Right ventricle myocardium superior (tissue), 1 donor: ENCODE results near the gene ID4. TPM values are rescaled to one million over a fixed set of nuclear protein-coding genes. Genes with fewer than 3 reads are reported as not detected.

Experiments
- ATAC-seq: fragments of 200-7000 bp; cut with Tn5 transposase; one replicate; pipeline ENCODE4 v1.9.1; 2020; ENCODE audit warnings: mild to moderate bottlenecking; ENCODE audit not compliant: poor library complexity
- DNase-seq: peaks from one replicate; pipeline ENCODE4 v3.0.0-alpha.2; 2020
- intact Hi-C: fragments of 100-400 bp; cut with DNase I; formaldehyde crosslinking; loops from one replicate; pipeline ENCODE4 v1.11.2; 2022
- total RNA-seq: library from RNA; stranded (reverse); fragmentation: NEBNext Ultra II Directional; extraction: Animal tissue kit (Norgen Biotek cat#: 25700); gene quantifications from one replicate; pipeline ENCODE4 v1.2.1, GENCODE V29; 2021
- donor health status: DM: no; HTN: yes; CAD: no; lungs with severe emphysema.

ID4 gene
- total RNA-seq, 1 donor from 2014 or later, result 1.4 TPM

DNA sequence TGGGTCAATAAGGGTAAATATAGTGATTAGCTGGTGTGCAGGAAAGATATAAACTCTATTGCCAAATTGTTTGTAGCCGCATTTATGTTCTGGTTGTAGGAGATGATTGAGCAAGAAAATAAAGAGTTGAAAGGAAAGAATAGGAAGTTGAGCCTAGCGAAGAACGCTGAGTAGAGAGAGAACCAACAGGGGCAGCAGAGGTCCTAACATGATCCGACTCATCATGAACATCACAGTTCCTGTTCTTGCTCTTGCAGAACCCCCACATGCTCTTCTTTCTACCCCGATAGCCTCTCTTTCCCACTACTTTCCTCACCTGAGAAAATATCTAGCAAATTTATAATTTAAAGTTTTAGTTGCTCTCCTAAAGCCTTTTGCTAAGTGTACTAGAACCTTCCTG, 9.9 kb upstream of the ID4 start:
- ATAC-seq, result no peak

DNA sequence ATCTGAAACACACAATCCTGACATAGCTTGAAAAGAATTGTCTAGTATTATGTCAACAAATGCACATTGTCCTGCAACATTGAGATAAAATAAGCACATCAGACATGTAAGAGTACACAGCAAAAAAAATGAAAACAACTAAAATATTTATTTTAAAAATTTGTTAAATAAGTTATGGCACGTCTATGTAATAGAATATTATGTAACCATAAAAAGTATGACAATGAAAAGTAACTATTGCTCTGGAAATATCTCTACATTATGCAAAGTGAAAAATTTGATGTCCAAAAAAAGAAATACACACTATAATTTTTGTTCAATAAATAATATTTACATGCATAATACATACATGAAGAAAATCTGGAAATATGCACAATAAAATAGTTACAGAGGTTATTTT, 9.3 kb upstream of the ID4 start:
- ATAC-seq (no peak), DNase-seq (no peak)
- intact Hi-C loops, result no loop called here

More for the DNA sequence above, 9.9 kb upstream of the ID4 start:
- DNase-seq, result no peak
- intact Hi-C loops, result no loop called here

DNA sequence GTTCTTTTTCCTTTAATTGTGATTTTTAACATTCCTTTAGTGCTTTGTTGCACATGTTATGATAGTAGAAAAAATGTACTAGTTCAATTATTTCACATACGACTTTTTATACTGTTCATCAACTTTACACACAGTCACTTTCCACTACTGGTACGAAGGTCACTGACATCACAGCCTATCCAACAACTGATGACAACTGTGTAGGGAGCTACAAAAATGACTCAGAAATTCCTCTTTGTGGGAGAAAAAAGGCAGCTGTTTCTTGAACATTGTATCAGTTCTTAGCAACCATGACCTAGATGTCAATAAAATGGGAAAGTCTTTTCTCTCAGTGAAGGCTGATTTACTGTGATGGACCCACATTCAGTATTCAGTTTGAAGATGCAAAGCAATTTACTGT, 7.0 kb upstream of the ID4 start:
- intact Hi-C loops, result no loop called here
- no peak for ATAC-seq
- no peak for DNase-seq

DNA sequence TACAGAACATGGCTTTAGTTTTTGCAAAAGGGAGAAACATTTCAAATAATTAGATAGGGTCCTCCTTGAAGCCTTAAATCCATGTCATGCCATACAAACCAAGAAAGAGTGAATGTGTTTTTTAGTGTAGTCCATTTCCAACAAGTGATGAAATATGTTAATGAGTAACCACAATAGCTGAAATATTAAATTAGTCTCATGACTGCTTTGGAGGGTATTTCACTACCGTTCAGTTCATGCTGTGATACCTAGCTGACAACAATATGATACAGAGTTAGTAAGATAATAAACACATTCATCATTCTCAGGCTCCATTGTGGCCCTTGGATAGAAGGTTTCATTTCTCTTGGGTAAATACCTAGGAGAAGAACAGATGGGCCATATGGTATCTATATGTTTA, 5.8 kb upstream of the ID4 start:
- ATAC-seq (no peak), DNase-seq (no peak)
- intact Hi-C loops, result no loop called here

DNA sequence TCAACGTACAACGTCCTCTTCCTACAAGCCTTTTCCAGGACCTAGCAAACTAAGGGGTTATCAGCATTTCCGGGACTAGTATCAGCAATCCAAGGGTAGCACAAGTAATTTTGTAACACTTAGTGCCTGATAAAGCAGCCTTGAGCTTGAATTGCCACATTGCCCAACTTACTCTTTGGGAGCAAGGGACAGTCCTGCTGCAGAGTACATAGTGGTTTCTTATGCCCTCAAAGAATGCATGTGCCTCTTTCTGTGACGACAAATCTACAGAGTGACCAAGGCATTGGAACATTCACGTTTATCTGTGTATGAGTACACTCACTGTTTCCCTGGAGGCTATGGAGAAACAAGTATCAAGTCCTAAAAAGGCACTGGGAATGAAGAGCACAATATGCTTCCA, 3.2 kb upstream of the ID4 start:
- no peak for DNase-seq

DNA sequence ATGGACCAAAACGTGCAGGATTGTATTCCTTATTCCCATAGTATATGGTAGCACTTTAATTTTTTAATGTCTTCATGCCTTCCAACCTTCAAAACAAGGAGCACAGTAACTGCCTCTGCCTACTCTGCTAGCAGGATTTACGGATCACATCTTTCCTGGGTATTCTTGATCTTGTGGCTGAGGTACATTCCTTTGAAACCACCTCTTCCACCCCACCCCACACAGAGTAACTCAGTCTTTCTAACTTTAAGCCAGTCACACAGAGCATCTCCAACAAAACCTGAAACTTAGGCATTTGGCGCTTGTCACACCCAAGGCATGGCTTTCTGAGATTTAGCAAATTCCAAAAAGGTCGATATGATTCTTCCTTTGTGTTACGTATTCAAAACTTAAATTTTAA, 2.3 kb upstream of the ID4 start:
- DNase-seq, result no peak
- no peak for ATAC-seq
- intact Hi-C loops, result no loop called here

More for the DNA sequence above, 3.2 kb upstream of the ID4 start:
- intact Hi-C loops, result no loop called here
- ATAC-seq, result no peak

DNA sequence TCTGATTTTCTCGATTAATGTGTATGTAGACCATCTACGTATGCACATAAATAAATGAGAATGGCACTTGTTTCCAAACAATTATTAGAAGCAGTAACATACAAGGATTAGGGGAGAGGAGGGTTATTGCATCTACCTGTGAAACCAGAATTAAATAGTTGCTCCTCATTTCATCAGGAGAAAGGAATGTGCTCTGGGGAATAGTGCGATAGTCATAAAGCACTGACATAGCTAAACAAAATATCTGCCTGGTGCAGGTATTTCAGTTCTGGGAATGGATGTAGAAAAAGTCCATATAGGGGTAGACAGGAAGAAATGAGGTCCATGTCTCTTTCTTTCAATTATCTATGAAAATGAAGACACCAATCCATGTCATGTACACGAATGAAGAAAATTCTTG, 1.6 kb upstream of the ID4 start:
- ATAC-seq (no peak), DNase-seq (no peak)
- intact Hi-C loops, result no loop called here

DNA sequence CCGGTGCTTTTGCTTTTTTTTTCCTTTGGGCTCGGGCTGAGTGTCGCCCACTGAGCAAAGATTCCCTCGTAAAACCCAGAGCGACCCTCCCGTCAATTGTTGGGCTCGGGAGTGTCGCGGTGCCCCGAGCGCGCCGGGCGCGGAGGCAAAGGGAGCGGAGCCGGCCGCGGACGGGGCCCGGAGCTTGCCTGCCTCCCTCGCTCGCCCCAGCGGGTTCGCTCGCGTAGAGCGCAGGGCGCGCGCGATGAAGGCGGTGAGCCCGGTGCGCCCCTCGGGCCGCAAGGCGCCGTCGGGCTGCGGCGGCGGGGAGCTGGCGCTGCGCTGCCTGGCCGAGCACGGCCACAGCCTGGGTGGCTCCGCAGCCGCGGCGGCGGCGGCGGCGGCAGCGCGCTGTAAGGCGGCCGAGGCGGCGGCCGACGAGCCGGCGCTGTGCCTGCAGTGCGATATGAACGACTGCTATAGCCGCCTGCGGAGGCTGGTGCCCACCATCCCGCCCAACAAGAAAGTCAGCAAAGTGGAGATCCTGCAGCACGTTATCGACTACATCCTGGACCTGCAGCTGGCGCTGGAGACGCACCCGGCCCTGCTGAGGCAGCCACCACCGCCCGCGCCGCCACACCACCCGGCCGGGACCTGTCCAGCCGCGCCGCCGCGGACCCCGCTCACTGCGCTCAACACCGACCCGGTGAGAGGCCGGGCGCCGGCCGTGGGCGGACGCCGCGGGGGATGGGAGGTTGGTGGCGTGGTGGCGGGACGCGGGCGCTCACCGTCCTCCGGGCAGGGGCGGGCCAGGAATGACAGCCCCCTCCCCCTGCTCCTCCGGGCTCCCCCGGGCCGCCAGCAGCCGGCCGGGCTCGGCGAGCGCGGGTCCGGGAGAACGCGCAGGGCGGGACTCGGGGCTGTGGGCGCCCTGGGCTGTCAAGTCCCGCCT, 606 bp downstream of the ID4 start:
- intact Hi-C loops, result no loop called here
- ATAC-seq, result peak; percentile 45
- DNase-seq, result no peak

DNA sequence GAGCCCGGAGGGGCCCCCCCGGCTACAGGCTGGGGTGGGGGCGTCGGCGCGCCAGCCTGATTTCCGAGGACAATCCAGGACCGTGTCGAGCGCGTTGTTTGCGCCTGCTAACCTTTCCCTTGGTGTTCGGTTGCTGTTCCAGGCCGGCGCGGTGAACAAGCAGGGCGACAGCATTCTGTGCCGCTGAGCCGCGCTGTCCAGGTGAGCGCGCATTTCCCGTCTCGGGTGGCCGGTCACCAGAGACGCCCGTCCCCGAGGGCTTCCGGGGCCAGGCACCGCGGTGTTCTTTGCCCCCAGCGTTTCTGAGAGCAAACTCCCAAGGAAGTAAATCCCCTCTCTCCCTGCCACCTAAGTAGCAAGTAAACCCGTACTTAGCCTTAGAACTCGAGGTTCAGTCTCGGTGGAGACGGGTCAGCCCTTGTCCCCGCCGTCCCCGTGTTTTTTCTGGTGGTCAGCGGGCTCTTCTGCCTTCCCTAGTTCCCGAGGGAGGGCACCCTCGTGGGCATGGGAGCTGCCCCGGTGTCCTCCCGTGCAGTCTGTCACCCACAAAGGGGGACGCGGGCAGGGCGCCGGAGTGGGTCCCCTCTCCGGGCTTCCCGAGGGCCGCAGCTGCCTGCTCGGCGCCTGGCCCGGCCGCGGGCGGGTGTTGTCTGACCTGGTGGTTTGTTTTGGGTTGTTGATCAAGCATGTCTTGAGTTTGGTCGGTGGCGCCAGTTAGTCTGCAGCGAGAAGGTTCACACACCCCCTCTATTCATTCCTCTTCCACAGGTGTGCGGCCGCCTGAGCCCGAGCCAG, 1.5 kb downstream of the ID4 start:
- peak; percentile 8 for ATAC-seq
- DNase-seq, result no peak
- intact Hi-C loops, result no loop called here

DNA sequence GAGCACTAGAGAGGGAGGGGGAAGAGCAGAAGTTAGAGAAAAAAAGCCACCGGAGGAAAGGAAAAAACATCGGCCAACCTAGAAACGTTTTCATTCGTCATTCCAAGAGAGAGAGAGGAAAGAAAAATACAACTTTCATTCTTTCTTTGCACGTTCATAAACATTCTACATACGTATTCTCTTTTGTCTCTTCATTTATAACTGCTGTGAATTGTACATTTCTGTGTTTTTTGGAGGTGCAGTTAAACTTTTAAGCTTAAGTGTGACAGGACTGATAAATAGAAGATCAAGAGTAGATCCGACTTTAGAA, 2.0 kb downstream of the ID4 start:
- intact Hi-C loops, result no loop called here
- no peak for DNase-seq
- ATAC-seq, result no peak

DNA sequence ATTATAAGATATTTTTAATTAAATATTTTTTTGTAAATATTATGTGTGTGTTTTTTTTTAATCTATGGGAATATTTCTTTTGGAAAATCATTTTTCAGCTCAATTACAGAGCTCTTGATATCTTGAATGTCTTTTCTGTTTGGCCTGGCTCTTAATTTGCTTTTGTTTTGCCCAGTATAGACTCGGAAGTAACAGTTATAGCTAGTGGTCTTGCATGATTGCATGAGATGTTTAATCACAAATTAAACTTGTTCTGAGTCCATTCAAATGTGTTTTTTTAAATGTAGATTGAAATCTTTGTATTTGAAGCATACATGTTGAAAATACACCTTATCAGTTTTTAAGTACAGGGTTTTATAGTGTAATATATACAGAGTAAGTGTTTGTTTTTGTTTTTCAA, 2.6 kb downstream of the ID4 start:
- no peak for DNase-seq
- ATAC-seq, result no peak
- intact Hi-C loops, result no loop called here

DNA sequence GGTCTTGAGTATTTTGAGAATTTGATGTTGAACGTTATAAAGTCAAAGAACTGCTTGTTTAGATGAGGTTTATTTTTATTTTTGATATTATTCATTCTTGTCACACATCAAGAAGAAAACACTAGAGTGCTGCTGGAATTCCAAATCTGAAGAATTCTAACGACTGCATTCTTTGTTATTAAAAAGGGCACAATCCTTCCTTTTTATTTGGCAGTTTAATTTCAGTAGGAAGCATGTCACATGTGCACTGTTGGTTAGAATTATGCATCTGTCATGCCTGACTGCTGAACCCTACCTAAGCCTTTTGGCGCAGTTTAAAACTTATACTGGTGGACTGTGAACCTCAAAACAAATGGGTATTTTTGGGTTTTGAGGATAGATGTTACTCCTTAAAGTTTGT, 4.0 kb downstream of the ID4 start:
- ATAC-seq, result no peak
- intact Hi-C loops, result no loop called here
- no peak for DNase-seq

DNA sequence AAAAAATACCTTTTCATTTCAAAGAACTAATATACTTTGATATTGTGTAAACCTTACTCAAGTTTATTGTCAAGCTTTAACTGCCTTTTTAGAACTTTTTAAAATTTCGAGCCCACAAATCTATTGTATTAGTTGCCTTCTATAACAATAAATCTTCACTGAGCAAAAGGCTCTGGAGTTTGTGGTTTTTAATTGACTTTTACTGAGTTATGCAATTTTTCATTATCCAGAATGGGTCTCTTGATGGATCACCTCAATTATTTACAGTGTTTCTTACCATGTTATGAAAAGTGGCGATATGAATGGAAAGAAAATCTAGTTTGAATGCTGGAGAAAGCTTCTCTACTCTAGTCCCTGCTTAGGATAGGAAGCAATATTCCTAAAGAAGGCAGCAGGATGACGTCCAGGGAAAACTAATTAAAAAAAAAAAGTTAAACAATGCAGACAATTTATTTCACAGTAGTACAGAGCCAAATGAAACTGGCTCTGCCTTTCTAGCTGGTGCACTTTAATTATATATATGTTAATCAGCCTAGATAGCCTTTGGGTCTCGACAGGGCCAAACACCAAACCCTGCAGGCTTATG, 5.0 kb downstream of the ID4 start:
- intact Hi-C loops, result no loop called here
- no peak for ATAC-seq
- no peak for DNase-seq

DNA sequence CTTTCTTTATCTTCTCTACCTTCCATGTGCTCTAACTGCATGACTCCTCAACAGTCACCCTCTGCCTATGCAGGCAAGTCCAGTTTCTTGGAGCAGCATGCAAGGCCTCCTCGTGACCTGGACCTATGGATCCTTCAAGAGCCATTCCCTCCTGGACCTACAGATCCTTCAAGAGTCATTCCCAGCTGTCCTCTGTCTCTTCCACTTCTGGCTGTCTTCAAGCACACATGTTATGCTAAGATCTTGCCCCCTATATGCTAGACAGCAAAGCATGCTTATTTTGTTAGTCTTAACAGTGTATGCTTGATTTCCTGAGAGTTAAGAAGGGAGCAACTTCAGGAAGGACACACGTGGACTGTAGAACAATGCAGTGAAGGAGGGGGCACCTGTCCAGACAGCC, 7.5 kb downstream of the ID4 start:
- intact Hi-C loops, result no loop called here
- DNase-seq (no peak), ATAC-seq (no peak)

DNA sequence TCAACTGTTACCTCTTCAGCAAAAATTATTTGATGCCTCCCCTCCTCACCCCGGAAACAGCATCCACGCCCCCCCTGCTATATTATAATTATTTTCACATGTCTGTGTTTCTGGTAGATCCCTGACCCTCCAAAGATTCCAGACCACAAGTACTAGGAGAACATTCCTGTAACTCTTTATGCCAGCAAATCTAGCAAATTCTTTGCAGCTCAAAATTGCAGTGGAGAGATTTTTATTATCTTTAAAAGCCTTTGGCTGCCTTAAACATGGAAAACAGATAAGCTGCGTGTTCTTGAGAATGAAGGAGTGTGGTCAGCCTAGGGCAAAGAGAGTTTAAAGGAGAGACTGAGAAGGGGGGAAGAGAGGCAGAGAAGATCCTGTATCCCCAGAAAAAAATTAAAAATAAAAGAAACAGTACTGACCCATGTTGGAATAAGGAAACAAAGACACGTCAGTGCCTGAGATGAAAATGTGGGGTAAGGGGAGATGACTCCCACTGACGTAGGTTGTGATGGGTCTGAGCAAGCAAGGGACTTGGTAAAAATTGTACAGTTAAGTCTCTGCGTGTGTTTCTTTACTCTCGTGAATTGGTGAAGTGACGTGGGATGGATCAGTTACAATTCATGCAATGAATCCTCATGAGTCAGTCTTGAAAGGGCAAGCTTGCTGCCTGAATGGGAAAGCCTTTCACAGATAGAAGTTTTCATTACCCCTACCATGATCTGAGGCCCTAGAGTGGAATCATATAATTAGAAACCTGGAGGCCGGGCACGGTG, 8.3 kb downstream of the ID4 start:
- no peak for DNase-seq
- intact Hi-C loops, result no loop called here
- ATAC-seq, result no peak

DNA sequence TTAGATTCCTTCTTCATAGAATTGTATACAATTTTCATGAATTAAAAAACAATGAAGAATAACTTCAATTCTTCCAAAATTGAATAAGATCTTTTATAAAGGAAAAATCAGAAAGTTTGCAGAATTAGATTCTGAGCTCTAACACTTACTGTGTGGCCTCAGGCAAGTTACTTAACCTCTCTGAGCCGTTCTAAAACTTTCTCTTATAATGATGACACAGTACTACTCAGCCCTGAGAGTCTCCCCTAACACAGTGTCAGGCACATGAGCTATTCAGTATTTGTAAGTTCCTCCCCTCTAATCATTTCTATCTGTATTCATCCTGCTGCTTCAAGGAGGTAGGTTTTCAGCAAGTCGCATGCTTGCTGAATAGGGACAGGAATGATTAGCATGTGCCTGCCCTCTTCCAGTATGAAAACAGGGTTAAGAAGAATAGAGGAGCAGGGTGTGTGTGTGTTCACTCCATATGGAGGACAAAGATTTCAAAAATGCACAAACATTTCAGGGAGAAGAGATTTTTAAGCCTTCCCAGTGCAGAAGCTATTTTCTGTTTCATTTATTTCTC, 11.4 kb downstream of the ID4 start:
- DNase-seq (no peak), ATAC-seq (no peak)
- intact Hi-C loops, result no loop called here

DNA sequence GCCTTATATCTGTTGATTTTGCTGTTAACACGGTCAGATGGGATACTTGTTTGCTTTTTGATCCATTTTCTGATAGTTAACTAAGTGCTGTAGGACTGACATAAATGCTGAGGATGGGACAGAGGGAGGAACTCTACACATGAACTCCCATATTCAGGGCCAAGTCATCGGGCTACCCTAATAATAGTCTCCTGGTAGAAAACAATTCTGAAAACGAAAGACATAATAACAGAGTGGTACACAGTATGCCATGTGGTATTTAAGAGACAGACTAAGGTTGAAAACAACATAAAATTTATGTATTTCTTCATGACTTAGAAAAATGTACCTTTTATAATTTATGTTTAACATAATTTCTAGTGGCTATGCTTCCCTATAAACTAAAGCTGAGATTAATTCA, 12.0 kb downstream of the ID4 start:
- ATAC-seq, result no peak
- intact Hi-C loops, result no loop called here
- no peak for DNase-seq

DNA sequence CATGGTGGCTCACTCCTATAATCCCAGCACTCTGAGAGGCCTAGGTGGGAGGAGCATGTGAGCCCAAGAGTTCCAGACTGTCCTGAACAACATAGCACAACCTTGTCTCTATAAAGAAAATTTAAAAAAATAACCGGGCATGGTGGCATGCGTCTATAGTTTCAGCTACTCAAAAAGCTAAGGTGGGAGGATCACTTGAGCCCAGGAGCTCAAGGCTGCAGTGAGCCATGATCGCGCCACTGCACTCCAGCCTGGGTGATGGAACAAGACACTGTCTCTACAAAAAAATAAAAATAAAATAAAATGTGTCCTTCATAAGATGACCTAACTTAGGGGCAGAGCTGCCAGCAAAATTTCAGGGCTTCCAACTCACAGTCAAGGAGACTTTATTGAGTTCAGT, 12.6 kb downstream of the ID4 start:
- no peak for ATAC-seq
- intact Hi-C loops, result no loop called here
- DNase-seq, result no peak
